Measurements from ENCODE around the gene TAF1C.

TAF1C gene

GRCh38 chr16:84182680-84183571, 3.9 kb downstream of the TAF1C start:
- DNase-seq, result no peak

GRCh38 chr16:84182104-84182503, 4.8 kb downstream of the TAF1C start:
- no peak for DNase-seq

GRCh38 chr16:84181144-84181915, 5.5 kb downstream of the TAF1C start:
- DNase-seq, result no peak

GRCh38 chr16:84180519-84181140, 6.2 kb downstream of the TAF1C start:
- DNase-seq, result no peak

GRCh38 chr16:84179612-84180320, 7.1 kb downstream of the TAF1C start:
- no peak for DNase-seq

- no peak for DNase-seq
These were observed 7.8 kb downstream of the TAF1C start for GRCh38 chr16:84178892-84179611.

- DNase-seq, result no peak
These were observed 8.6 kb downstream of the TAF1C start for GRCh38 chr16:84178146-84178765.

- no peak for DNase-seq
These were observed 9.2 kb downstream of the TAF1C start for GRCh38 chr16:84177741-84178073.

- no peak for DNase-seq
These were observed 10.4 kb downstream of the TAF1C start for GRCh38 chr16:84176192-84177053.

GRCh38 chr16:84175350-84176081, 11.3 kb downstream of the TAF1C start:
- peak; percentile 49 for DNase-seq

- DNase-seq, result no peak
These were observed 12.5 kb downstream of the TAF1C start for GRCh38 chr16:84174396-84174795.

GRCh38 chr16:84169765-84170310, 17.0 kb downstream of the TAF1C start:
- no peak for DNase-seq

- no peak for DNase-seq
These were observed 19.8 kb downstream of the TAF1C start for GRCh38 chr16:84166796-84167695.

GRCh38 chr16:84165746-84166145, 21.1 kb downstream of the TAF1C start:
- no peak for DNase-seq

- no peak for DNase-seq
These were observed 25.1 kb downstream of the TAF1C start for GRCh38 chr16:84161801-84162200.

GRCh38 chr16:84161037-84161436, 25.8 kb downstream of the TAF1C start:
- no peak for DNase-seq

- DNase-seq, result no peak
These were observed 27.1 kb downstream of the TAF1C start for GRCh38 chr16:84159800-84160199.

GRCh38 chr16:84159007-84159406, 27.9 kb downstream of the TAF1C start:
- DNase-seq, result no peak

- DNase-seq, result no peak
These were observed 30.5 kb downstream of the TAF1C start for GRCh38 chr16:84156342-84156784.
